ENCODE data around the gene C1R. TPM values are rescaled to one million over a fixed set of nuclear protein-coding genes. Genes with fewer than 3 reads are reported as not detected.

Gene C1R
- total RNA-seq, 1 donor from 2014 or later = 3.3 TPM

GRCh38 chr12:7093486-7093885 is 1.2 kb upstream of the C1R start:
- no peaks in the 10 kb centered on the region for H3K27me3 Mint-ChIP-seq (ENCODE audit: insufficient read depth, low read depth)
- no peak overlapping the region for H3K4me3 Mint-ChIP-seq
- Histone ChIP-seq H3K4me2 (no peak overlapping the region), H3F3A (ENCODE audit: low read depth) (no peaks in the 10 kb centered on the region), H3K36me3 (peaks cover 2% of the 10 kb centered on the region), H3K79me2 (ENCODE audit: low read depth) (no peaks in the 10 kb centered on the region), H3K4me3 (no peak overlapping the region), H3K27me3 (no peaks in the 10 kb centered on the region), H2AFZ (replicated peaks) (no peak overlapping the region), H3K9ac (no peak overlapping the region), H4K20me1 (ENCODE audit: low read depth) (no peaks in the 10 kb centered on the region), H3K9me3 (ENCODE audit: low read depth) (no peaks in the 10 kb centered on the region), H3K27ac (no peak overlapping the region), H3K4me1 (peaks cover 13% of the 10 kb centered on the region)
- H3K36me3 Mint-ChIP-seq = no peaks in the 10 kb centered on the region
- TF ChIP-seq EZH2 (IDR thresholded peaks at IDR 0.05) (no peak), CTCF (IDR thresholded peaks at IDR 0.05) (no peak), EZH2phosphoT487 (IDR thresholded peaks at IDR 0.05) (no peak)
- H3K4me1 Mint-ChIP-seq = peaks cover 18% of the 10 kb centered on the region
- no peak overlapping the region for H3K27ac Mint-ChIP-seq
- H3K9me3 Mint-ChIP-seq = no peaks in the 10 kb centered on the region
- no peak for DNase-seq (ENCODE audit: low spot score)

GRCh38 chr12:7092986-7093460 is 778 bp upstream of the C1R start:
- H3K4me1 ChIP-seq = peaks cover 13% of the 10 kb centered on the region
- H2AFZ ChIP-seq (replicated peaks) = peak overlapping the region; percentile 97
- Mint-ChIP-seq H3K27me3 (ENCODE audit: insufficient read depth, low read depth) (no peaks in the 10 kb centered on the region), H3K9me3 (no peaks in the 10 kb centered on the region), H3K27ac (no peak overlapping the region), H3K4me1 (peaks cover 18% of the 10 kb centered on the region), H3K4me3 (no peak overlapping the region), H3K36me3 (no peaks in the 10 kb centered on the region)
- H3F3A ChIP-seq (ENCODE audit: low read depth) = no peaks in the 10 kb centered on the region
- TF ChIP-seq CTCF (IDR thresholded peaks at IDR 0.05) (no peak), EZH2 (IDR thresholded peaks at IDR 0.05) (no peak), EZH2phosphoT487 (IDR thresholded peaks at IDR 0.05) (no peak)
- H3K4me2 ChIP-seq = no peak overlapping the region
- no peak for DNase-seq (ENCODE audit: low spot score)
- H4K20me1 ChIP-seq (ENCODE audit: low read depth) = no peaks in the 10 kb centered on the region
- H3K27ac ChIP-seq = no peak overlapping the region
- no peaks in the 10 kb centered on the region for H3K36me3 ChIP-seq
- H3K9ac ChIP-seq = no peak overlapping the region
- no peaks in the 10 kb centered on the region for H3K27me3 ChIP-seq
- no peaks in the 10 kb centered on the region for H3K79me2 ChIP-seq (ENCODE audit: low read depth)
- H3K9me3 ChIP-seq (ENCODE audit: low read depth) = no peaks in the 10 kb centered on the region
- no peak overlapping the region for H3K4me3 ChIP-seq

GRCh38 chr12:7091660-7092228 is 501 bp downstream of the C1R start:
- peaks cover 2% of the 10 kb centered on the region for H3K27me3 Mint-ChIP-seq (ENCODE audit: insufficient read depth, low read depth)
- H3K4me3 Mint-ChIP-seq = no peak overlapping the region
- no peak overlapping the region for H3K27ac ChIP-seq
- peaks cover 18% of the 10 kb centered on the region for H3K4me1 Mint-ChIP-seq
- TF ChIP-seq CTCF (IDR thresholded peaks at IDR 0.05) (no peak), EZH2phosphoT487 (IDR thresholded peaks at IDR 0.05) (no peak), EZH2 (IDR thresholded peaks at IDR 0.05) (no peak)
- H3K4me2 ChIP-seq = peak overlapping the region; percentile 57
- no peaks in the 10 kb centered on the region for H3K79me2 ChIP-seq (ENCODE audit: low read depth)
- DNase-seq (ENCODE audit: low spot score) = no peak
- H3K36me3 ChIP-seq = no peaks in the 10 kb centered on the region
- H3F3A ChIP-seq (ENCODE audit: low read depth) = no peaks in the 10 kb centered on the region
- peak overlapping the region; percentile 63 for H3K27ac Mint-ChIP-seq
- no peaks in the 10 kb centered on the region for H3K9me3 Mint-ChIP-seq
- no peaks in the 10 kb centered on the region for H3K9me3 ChIP-seq (ENCODE audit: low read depth)
- H3K27me3 ChIP-seq = no peaks in the 10 kb centered on the region
- no peaks in the 10 kb centered on the region for H3K36me3 Mint-ChIP-seq
- no peaks in the 10 kb centered on the region for H4K20me1 ChIP-seq (ENCODE audit: low read depth)
- H3K4me1 ChIP-seq = peaks cover 13% of the 10 kb centered on the region
- H3K9ac ChIP-seq = no peak overlapping the region
- no peak overlapping the region for H3K4me3 ChIP-seq
- H2AFZ ChIP-seq (replicated peaks) = peak overlapping the region; percentile 97

All from neural progenitor cell (in vitro differentiated cells).